COLO668 (cell line): Measurements from ENCODE around the gene PARD6G.

Experiments used
- DNase-seq: peaks from one replicate; lab custom pipeline; 2025; ENCODE audit not compliant: unreplicated experiment; lab: John Stamatoyannopoulos, UW

Gene PARD6G

DNA sequence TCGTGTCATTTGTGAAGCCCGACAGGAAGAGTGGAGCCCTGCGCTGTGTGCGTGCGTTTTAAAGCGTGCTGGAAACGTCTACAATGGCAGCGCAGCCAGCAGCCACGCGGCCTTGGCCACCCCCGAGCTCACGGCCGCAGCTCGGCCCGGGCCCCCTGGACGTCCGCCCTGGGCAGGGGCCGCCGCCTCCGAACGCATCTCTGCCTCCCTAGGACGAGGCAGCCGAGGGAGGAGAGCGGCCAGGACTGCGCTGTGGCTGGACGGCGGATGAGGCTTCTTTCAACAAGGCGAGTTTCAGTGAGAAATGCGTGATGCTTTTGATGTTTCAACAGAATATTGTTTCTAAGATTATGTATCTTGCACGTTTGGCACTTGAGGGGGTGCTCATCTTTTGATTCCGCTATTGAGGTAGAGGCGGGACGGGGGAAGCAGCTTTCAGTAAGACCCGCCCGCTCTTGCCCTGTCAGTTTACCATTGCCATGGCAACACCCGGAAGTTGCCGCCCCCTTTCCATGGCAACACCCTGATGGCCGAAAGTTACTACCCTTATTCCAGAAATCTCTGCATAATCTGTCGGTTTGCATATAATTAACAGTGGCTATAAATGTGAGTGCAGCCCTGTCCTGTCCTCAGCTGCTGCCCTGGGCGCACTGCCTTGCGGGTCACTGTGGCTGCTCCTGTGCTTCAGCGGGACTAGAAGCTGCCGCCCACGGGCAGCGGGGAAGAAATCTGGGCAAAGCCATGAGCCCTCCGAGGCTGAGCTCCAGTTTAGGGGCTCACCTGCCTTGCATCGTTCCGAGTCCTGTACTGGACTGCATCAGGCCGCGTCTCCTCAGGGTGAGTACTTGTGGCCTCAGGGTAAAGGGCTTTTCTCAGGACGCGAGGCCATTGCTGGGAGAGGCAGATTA lies 99.6 kb downstream of the PARD6G start:
- peak; percentile 88 for DNase-seq

DNA sequence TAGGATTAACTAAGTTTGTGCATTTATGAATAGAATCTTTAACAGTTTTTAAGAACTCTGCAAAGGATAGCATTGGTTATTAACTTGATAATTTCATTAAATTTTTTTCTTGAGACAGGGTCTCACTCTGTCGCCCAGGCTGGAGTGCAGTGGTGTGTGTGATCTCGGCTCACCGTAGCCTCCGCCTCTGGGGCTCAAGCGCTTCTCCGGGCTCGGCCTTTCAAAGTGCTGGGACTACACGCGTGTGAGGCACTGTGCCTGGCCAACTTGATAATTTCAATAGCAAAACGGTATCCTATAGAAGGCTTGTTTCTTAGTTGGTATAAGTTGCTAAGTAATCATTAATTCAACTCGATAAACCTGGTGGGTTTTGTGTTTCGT lies 100.3 kb downstream of the PARD6G start:
- peak; percentile 50 for DNase-seq

GRCh38 chr18:80145196-80145804 lies 102.0 kb downstream of the PARD6G start:
- DNase-seq, result no peak

DNA sequence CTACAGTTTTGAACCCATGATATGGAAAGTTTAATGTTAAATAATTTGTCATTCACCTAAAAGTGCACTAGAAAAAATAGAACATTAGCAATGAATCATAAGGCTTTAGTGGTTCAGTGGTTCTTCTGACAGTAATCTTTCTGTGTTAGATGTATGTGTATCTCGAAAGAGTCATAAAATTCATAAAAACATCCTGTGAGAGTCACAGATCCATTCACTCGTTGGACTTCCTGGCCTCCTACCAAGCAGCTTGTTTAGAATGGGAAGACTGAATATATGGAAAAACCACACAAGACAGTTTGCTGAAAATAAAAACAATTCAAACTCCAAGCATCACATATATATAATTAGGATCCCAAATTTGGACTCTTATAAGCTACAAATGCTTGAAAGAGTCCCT lies 103.4 kb downstream of the PARD6G start:
- DNase-seq, result no peak

DNA sequence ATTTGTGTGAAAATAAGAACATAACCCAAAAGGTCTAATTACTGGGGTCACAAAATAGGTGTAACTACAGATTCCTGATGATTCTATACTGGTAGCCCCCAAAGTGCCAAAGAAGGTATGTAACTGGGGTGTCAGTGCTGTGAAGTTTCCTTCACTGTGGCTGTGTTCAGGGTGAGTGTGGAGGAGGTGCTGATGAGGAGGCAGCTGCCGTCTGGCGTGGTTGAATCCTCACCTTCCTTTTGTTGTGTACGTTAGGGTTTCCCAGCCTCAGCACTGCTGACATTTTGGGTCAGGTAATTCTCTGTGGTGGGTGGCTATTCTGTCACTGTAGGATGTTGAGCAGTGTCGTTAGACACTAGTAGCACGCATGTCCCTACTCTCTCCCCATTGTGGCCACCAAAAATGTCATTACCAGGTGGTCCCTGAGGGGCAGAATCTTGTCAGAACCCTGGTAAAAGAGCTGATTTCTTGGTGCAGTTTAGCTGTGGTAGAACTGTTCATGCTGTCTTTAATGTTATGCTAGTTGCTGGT lies 106.8 kb downstream of the PARD6G start:
- no peak for DNase-seq

- no peak for DNase-seq
These were observed 109.3 kb downstream of the PARD6G start for GRCh38 chr18:80137976-80138375.

GRCh38 chr18:80137137-80137536 lies 110.2 kb downstream of the PARD6G start:
- no peak for DNase-seq

DNA sequence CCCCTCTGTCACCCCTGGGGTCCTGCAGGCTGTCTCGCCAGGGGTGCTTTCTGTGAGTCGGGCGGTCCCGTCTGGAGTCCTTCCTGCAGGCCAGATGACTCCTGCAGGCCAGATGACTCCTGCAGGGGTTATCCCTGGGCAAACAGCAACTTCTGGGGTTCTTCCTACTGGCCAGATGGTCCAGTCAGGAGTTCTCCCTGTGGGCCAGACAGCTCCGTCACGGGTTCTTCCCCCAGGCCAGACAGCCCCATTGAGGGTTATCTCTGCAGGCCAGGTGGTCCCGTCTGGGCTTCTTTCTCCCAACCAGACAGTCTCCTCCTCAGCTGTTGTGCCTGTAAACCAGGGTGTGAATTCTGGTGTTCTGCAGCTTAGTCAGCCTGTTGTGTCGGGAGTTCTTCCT lies 110.6 kb downstream of the PARD6G start:
- no peak for DNase-seq

DNA sequence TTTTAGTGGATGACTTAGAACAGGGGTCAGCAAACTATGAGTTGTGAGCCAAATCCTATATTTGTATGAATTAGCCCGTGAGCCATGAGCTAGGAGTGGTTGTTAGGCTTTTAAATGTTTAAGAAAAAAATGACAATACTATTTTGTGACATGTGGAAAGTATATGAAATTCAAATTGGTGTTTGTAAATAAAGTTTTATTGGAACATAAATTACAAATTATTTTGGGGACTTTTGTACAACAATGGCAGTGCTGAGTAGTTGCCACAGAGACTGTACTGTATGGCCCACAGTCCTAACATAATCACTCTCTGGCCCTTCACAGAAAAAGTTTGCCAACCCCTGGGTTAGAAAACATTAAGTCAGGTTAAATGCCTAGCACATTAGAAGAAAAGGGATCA lies 112.2 kb downstream of the PARD6G start:
- no peak for DNase-seq

- no peak for DNase-seq
These were observed 114.2 kb downstream of the PARD6G start for GRCh38 chr18:80133124-80133523.

DNA sequence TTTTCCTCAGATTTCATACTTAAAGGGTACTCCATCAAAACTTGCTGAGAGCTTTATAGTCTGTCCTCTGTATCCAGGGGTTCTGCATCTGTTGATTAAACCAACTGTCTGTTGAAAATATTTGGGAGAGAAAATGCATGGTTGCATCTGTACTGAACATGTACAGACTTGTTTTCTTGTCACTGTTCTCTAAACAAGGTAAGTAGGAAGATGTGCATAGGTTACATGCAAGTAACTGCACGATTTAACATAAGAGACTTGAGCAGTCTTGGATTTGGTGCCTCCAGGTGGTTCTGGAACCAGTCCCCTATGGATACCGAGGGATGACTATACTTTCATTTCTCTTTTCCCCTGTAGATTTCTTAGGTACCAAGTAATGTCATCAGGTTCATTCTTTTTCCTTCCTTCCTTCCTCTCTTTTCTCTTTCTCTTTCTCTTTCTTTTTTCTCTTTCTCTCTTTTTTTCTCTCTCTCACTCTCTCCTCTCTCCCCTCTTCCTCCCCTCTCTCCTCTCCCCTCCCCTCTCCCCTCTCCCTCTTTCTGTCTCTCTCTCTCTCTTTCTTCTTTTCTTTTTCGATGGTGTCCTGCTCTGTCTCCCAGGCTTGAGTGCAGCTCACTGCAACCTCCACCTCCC lies 115.0 kb downstream of the PARD6G start:
- no peak for DNase-seq

DNA sequence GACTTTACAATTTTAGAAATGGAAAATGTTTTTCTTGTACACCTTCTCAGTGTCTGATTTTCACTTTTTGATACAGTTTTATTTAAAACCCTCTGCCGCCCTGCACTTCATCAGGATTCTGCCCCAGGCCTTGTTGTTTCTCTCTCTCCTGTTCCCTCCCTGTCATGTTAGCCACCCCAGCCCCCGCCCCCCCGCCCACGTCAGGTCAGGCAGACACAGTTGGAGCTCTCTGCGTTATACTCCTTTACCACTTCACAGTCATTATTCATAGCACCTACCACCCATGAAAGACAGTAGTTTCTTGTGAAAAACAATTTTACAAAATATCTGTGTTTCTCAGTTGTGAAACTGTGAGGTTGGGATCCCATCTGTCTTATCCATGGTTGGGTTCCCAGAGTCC lies 116.8 kb downstream of the PARD6G start:
- DNase-seq, result no peak

DNA sequence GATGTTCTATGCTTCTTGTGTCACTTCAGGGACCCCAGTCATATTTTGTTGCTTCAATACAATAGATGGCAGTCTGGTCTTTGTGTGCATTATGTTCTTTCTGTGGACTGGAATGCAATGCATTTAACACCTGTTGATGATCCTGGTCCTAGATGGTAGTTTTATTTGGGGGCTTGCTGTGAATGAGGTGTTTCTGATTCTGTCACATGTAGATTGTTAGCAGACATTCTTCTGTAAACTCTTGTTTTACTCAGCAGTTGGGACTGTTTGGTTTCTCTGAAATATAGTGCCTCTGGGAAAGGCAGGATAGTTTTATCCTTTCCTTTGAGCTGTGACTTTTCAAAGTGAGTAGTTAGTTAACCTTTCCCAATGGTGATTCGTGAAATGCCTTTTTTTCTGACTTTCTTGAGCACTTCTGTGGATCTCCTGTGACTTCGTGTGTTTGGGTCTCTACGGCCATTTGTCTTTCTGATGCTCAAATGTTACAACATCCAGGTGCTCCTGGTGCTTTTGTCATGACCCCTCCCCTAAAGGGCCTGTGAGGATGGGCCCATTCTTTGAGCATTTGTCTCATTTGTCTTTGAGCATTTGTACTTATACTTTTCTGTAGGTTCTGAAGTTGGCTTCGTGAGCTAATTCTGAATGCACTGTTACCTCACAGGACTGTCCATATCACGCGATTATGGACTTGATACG lies 117.5 kb downstream of the PARD6G start:
- no peak for DNase-seq

- DNase-seq, result no peak
These were observed 119.7 kb downstream of the PARD6G start for GRCh38 chr18:80127635-80128034.

DNA sequence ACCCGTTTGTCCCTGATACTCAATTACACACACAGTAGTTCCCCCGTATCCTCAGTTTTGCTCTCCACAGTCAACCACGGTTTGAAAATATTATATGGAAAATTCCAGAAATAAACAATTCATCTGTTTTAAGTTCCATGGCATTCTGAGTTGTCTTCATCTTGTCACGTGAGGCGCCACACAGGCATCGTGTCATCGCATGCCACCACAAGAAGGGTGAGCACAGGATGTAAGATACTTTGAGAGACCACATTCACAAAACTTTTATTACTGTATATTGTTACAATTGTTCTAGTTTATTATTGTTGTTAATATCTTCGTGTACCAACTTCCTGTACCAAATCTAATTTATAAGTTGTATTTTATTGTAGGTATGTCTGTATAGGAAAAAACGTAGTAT lies 120.5 kb downstream of the PARD6G start:
- no peak for DNase-seq

- no peak for DNase-seq
These were observed 123.2 kb downstream of the PARD6G start for GRCh38 chr18:80124131-80124530.

- no peak for DNase-seq
These were observed 126.4 kb downstream of the PARD6G start for GRCh38 chr18:80120932-80121331.

DNA sequence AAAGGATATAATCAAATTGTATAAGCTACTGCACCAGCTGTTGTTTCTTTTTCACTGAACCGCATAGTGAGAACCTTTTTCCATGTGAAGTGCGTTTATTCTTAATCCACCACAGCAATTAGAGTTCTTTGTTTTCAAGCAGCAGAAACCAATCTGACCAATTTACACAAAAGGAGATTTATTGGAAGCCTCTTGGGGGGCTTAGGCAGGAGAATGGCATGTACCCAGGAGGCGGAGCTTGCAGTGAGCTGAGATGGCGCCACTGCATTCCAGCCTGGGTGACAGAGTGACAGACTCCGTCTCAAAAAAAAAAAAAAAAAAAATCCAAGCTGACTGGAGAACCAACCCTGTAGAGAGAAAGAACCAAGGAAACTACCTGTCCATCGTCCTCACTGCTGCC lies 128.2 kb downstream of the PARD6G start:
- DNase-seq, result no peak

DNA sequence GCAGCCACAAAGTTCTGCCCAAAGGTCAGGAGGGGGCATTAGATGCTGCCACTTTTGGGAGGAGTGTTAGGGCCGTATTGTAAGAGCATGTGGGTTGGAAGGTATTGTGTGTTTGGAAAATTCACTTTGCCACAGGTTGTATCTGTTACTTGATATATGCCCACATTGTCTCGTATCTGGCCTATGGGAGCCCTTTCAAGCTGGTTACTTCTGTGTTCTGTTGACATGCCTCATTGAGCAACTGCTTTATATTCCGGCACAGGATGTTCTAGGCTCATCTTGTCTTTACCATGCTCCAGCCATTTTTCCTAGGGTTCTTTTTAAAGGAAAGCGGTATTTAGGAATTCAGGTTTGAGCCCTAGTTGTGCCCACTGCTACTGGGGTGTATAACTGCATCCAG lies 132.3 kb downstream of the PARD6G start:
- no peak for DNase-seq

DNA sequence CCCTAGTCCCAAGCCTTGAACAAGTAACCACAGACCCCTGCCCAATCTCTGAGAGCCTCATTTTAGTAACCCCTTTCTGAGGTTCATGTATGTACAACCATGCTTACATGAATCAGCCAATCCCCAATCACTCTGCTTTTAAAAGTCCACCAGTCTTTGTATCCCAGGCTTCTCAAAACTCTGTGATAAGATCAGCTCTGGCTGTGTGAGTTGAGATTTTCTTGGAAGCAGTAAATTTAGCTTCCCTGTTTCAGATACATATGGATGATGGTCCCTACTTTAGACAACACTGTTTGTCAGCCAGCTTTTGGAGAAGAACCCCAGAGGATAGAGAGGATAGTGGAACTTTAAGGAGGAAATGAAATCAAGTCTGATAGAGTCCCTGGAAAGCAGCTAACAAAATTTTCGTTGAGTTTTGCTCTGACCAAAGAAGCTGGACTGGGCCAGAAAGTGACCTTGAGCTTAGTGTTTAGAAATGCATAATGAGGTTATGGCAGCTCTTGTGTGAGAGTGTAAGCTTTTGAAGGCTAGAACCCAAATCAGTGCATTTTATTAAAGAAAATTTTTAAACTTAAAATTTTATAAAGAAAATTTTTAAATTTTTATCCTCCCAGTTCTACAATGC lies 134.6 kb downstream of the PARD6G start:
- no peak for DNase-seq

- peak; percentile 50 for DNase-seq
These were observed 137.6 kb downstream of the PARD6G start for GRCh38 chr18:80109676-80110078.
